Uterus (tissue), 2 donors: ENCODE measurements around the gene SIM2.

Experiments used
- CTCF ChIP-seq, 4 experiments: fragments of 200-600 bp in 2 of 4; fragments of 450-650 bp in 2 of 4; sonication (generic) in 2 of 4; IDR thresholded peaks; one replicate each; pipeline ENCODE4 v1.5.1; 2016 to 2019; ENCODE audit warnings: antibody characterized with exemption in 4 of 4, mild to moderate bottlenecking in 2 of 4, moderate library complexity in 1 of 4
- POLR2A ChIP-seq, 2 donors: fragments of 450-650 bp; IDR thresholded peaks; one replicate each; pipeline ENCODE4 v1.6.1; 2016; ENCODE audit warnings: antibody characterized with exemption in 2 of 2, mild to moderate bottlenecking in 1 of 2, moderate library complexity in 1 of 2

- TF ChIP-seq CTCF (IDR thresholded peaks at IDR 0.05): no peak
- TF ChIP-seq POLR2A (IDR thresholded peaks at IDR 0.05): no peak
Measured at GRCh38 chr21:36690628-36691554, 8.0 kb upstream of the SIM2 start.
